Omental fat pad (tissue), 4 donors: Measurements from ENCODE around the gene LASP1. TPM values are rescaled to one million over a fixed set of nuclear protein-coding genes. Genes with fewer than 3 reads are reported as not detected.
A peak's percentile ranks its signal among the peaks of the same experiment; 100 is the strongest.
"Not testable (repeated sequence)": the region's sequence is repeated elsewhere in the genome, so short reads cannot be mapped to it uniquely, and the experiment has no call there.

Experiments used
- ATAC-seq: fragments of 150-250 bp; one replicate; pipeline ENCODE4 v1.9.1; 2016; ENCODE audit warnings: mild to moderate bottlenecking, moderate library complexity; ENCODE audit not compliant: low FRiP score
- DNase-seq: peaks from one replicate; pipeline ENCODE4 v3.0.0-alpha.2; 2019; ENCODE audit warnings: low spot score
- CTCF ChIP-seq, 3 donors: fragments of 450-650 bp; IDR thresholded peaks; one replicate each; pipeline ENCODE4 v1.5.1; 2016 to 2017; ENCODE audit warnings: antibody characterized with exemption in 3 of 3, mild to moderate bottlenecking in 3 of 3, moderate library complexity in 2 of 3
- total RNA-seq, 4 donors: library from RNA; depleted of rRNA; stranded (reverse); fragments of >200 nt; gene quantifications; one replicate each; pipeline ENCODE4 v1.1.0, GENCODE V29; 2016

LASP1 gene
- total RNA-seq, 4 donors from 2014 or later = 111 to 174 (median 148) TPM

DNA sequence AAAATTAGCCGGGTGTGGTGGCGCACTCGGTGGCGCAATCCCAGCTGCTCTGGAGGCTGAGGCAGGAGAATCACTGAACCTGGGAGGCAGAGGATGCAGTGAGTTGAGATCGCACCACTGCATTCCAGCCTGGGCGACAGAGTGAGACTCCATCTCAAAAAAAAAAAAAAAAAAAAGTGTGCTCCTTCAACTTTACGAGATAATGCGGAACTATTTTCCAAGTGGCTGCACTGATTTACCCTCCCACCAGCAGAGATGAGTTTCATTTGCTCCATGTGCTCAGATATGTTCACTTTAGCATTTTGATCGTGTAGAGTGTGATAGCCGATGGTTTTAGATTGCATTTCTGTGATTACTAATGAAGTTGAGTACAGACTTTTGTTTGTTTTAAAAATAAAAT is 35.5 kb downstream of the LASP1 start:
- TF ChIP-seq CTCF (IDR thresholded peaks at IDR 0.05) = no peak
- ATAC-seq (no peak), DNase-seq (no peak)

DNA sequence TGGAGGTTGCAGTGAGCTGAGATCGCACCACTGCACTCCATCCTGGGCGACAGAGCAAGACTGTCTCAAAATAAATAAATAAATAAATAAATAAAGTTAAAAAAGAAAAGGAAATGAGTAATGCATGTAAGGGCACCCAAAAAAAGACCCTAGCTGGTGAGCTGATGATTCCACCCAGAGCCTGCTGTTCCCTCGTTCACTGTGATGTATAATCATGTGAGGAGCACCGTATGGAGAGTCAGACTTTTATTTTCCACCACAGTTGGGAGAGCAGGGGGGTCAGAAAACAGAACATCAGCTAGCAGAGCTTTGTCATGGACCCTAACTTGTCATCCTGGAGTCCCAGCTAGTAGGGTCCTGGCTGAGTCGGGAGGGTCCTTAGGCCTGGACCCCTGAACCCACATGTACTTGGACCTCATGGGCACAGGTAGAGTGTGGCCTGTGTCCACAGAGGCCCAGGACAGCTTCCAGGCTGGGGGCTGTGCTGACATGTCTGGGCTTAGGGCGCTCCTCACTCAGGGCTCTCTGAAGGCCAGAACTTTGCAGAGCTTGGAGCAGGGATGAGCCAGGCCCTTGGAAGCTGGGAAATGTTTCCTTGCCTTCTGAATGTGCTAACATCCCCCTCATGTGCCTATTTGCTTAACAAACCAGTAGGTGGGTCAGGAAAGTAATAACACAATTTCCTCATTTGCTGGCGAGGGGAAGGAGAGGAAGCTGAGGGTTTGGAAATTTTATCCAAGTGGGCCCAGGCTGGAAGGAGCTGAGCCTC is 36.8 kb downstream of the LASP1 start:
- DNase-seq = no peak
- no peak for TF ChIP-seq CTCF (IDR thresholded peaks at IDR 0.05)
- ATAC-seq = no peak

DNA sequence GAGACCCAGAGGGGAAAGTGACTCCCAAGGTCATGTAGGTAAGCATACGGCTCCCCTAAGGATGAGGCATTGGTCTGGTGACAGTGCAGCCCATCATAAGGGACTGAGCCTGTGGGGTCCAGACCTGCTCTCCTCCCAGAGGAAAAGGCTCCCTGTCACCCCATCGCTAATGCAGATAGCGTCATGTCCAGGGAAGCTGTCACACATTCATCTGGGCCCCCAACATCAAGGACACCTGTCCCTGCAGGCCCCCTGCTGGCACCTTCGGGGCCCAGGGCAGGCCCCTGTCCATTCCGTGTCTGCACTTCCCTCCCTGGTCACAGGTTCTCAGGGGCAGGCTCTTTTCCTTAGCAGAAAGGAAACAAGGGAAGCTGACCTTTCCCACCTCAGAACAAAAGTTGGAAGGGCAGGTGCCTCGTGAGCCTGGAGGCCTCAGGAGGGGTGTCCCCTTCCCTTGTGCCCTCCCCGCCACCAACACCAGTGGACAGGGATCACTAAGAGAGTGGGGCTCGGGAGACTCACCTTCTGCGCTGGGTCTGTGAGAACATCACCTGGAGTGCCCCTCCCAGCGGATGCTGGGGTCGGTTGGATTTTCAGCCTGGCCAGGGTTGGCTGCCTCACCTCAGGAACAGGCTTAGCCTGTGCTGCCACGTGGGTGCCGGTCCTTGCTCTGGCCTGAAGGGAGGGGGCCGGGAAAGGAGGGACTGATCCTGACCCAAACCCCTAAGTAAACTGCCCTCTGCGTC is 38.2 kb downstream of the LASP1 start:
- DNase-seq (no peak), ATAC-seq (no peak)
- no peak for TF ChIP-seq CTCF (IDR thresholded peaks at IDR 0.05)

DNA sequence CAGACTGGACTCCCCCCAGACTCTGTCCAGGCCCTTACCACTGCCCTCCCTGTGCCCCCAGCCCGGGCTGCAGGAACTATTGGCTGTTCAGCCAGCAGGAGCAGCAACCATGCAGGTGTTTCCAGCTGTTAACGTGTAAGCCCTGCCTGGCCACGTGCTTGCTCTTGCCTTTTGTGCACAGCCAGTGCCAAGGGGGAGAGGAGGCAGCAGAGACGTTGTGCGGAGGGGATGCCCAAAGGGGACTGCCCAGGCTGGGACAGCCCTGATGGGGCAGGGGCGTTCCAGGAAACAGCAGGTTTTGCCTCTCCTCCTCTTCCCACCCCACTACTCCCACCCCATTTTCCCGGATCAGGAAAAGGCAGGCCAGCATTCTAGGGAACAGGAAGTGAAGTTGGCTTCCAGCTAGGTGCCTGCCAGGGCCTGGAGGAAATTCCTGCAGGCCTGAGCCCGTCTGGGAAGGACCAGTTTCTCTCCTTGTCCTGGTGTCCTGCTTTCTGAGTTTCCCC is 38.9 kb downstream of the LASP1 start:
- DNase-seq (no peak), ATAC-seq (peak; percentile 52)
- TF ChIP-seq CTCF (IDR thresholded peaks at IDR 0.05) = no peak

GRCh38 chr17:38910325-38910724 is 40.5 kb downstream of the LASP1 start:
- no peak for ATAC-seq
- no peak for TF ChIP-seq CTCF (IDR thresholded peaks at IDR 0.05)
- DNase-seq = peak; percentile 8

DNA sequence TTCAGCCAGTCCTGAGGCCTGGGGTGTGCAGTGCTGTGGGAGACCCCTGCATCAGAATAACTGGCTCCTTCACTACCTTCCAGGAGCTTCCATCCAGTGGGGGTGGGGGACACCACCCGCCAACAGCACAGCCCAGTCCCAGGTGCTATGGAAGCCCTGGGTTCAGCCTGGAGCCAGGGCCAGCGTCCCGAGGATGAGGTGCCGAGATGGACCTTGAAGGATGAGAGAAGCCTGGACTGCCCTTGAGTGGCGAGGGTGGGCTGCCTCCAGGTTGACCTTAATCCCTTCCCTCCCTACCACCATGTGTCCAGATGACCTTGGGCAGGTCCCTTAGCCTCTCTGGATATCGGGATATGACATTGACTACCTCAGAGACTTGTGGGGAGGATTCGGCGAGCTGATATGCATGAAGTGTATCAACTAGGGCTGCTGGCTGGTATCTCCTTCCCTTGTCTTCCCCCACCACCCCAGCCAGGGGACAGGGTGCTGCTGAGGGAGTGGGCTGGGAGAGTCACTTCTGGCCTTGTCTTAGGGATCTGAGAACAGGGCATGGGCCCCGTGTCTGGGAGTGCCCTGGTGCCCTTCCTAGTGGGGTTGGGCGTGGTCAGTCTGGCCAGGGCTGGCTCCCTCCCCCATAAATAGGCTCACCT is 41.3 kb downstream of the LASP1 start:
- no peak for TF ChIP-seq CTCF (IDR thresholded peaks at IDR 0.05)
- DNase-seq (peak; percentile 14), ATAC-seq (no peak)

- ATAC-seq, DNase-seq: not testable (repeated sequence)
Observed at GRCh38 chr17:38911731-38912081, 41.8 kb downstream of the LASP1 start.
